ENCODE data around the gene MOB3A.

The MOB3A gene

DNA sequence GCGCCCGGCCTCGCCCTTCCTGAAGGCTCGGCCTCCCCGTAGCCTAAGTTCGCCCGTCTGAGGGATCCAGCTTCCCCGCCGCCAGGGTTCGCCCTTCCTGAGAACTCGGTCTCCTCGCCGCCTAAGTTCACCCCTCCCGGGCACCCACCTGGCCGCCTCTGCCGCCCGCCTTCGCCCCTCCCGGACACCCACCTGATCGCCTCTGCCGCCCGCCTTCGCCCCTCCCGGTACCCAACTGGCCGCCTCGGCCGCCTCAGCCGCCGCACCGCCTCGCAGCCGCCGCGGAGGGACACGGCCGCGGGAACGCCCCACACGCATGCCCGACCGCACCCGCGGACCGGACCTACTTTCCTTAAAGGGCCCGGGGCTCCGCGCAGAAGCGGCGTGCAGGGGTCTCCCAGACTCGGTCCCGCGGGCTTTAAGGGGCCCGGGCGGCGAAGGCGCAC, at the start of gene MOB3A:
Gene MOB3A (minus strand): TSS at position 293 of the 446 bp plus-strand sequence. CDS start 17,766 bp downstream, outside the sequence.
- peak; percentile 90 for DNase-seq
- H3K9me3 ChIP-seq (ENCODE audit: severe bottlenecking): no peaks in the 10 kb centered on the region
- TF ChIP-seq, protein P1, sequence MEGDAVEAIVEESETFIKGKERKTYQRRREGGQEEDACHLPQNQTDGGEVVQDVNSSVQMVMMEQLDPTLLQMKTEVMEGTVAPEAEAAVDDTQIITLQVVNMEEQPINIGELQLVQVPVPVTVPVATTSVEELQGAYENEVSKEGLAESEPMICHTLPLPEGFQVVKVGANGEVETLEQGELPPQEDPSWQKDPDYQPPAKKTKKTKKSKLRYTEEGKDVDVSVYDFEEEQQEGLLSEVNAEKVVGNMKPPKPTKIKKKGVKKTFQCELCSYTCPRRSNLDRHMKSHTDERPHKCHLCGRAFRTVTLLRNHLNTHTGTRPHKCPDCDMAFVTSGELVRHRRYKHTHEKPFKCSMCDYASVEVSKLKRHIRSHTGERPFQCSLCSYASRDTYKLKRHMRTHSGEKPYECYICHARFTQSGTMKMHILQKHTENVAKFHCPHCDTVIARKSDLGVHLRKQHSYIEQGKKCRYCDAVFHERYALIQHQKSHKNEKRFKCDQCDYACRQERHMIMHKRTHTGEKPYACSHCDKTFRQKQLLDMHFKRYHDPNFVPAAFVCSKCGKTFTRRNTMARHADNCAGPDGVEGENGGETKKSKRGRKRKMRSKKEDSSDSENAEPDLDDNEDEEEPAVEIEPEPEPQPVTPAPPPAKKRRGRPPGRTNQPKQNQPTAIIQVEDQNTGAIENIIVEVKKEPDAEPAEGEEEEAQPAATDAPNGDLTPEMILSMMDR (IDR thresholded peaks at IDR 0.05; ENCODE audit: low read depth, low read length): peak; percentile 58
- H3K4me3 ChIP-seq (ENCODE audit: low read depth, low read length): peak within 1 kb of the TSS; percentile 69
- H3K27me3 ChIP-seq (ENCODE audit: insufficient read depth, low read depth, severe bottlenecking): no peaks in the 10 kb centered on the region
- peak within 1 kb of the TSS; percentile 94 for H3K27ac ChIP-seq
- peaks cover 18% of the 10 kb centered on the region for H3K36me3 ChIP-seq

- Histone ChIP-seq H3K27ac (no peak overlapping the region), H3K27me3 (ENCODE audit: insufficient read depth, low read depth, severe bottlenecking) (no peaks in the 10 kb centered on the region), H3K4me3 (ENCODE audit: low read depth, low read length) (no peak overlapping the region), H3K36me3 (peaks cover 35% of the 10 kb centered on the region), H3K9me3 (ENCODE audit: severe bottlenecking) (no peaks in the 10 kb centered on the region)
- no peak for DNase-seq
- TF ChIP-seq, protein P1 (IDR thresholded peaks at IDR 0.05; ENCODE audit: low read depth, low read length): no peak
Measured at GRCh38 chr19:2145831-2146241, 49.7 kb upstream of the MOB3A start.

- TF ChIP-seq, protein P1 (IDR thresholded peaks at IDR 0.05; ENCODE audit: low read depth, low read length): no peak
- H3K9me3 ChIP-seq (ENCODE audit: severe bottlenecking): no peaks in the 10 kb centered on the region
- no peak overlapping the region for H3K4me3 ChIP-seq (ENCODE audit: low read depth, low read length)
- H3K27me3 ChIP-seq (ENCODE audit: insufficient read depth, low read depth, severe bottlenecking): no peaks in the 10 kb centered on the region
- H3K36me3 ChIP-seq: peaks cover 24% of the 10 kb centered on the region
- no peak for DNase-seq
- no peak overlapping the region for H3K27ac ChIP-seq
Measured at GRCh38 chr19:2144190-2144589, 48.1 kb upstream of the MOB3A start.

DNA sequence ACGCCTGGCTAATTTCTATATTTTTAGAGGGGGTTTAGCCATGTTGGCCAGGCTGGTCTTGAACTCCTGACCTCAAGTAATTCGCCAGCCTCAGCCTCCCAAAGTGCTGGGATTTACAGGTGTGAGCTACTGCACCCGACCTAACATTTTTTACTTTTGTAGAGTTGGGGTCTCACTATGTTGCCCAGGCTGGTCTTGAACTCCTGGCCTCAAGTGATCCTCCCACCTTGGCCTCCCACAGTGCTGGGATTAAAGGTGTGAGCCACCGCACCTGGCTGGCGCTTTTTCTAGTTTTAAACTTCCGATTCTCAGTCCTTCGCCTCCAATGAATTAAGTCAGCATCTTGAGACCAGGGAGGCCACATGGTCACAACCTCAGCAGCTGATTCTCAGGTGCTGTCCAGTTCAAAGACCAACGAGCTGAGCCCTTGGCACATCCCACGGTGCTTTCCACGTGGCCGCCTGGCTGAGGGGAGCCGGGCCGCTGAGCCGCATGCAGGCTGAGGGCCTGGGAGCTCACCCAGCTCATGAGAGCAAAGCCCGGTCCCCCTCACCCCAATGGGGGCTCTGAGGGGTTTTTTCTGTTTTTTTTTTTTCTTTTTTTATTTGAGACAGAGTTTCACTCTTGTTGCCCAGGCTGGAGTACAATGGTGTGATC, 46.2 kb upstream of the MOB3A start:
- H3K27ac ChIP-seq: no peak overlapping the region
- TF ChIP-seq, protein P1 (IDR thresholded peaks at IDR 0.05; ENCODE audit: low read depth, low read length): no peak
- H3K4me3 ChIP-seq (ENCODE audit: low read depth, low read length): no peak overlapping the region
- H3K9me3 ChIP-seq (ENCODE audit: severe bottlenecking): no peaks in the 10 kb centered on the region
- DNase-seq: no peak
- peaks cover 27% of the 10 kb centered on the region for H3K36me3 ChIP-seq
- no peaks in the 10 kb centered on the region for H3K27me3 ChIP-seq (ENCODE audit: insufficient read depth, low read depth, severe bottlenecking)

DNA sequence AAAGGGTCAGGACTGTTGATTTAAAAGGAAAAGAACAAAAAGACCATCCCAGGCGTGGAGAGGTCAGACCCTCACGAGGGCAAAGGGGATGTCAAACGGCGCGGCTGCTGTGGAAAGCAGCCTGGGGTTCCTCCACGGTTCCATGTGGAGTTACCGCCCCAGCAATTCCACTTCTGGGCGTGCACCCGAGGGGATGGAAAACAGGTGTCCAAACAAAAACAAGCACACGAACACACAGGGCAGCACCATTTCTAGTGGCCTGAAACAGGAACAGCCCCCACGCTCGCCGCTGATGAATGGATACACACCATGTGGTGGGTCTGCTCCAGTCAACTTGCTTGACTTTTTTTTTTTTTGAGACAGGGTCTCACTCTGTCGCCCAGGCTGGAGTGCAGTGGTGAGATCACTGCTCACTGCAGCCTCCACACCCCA, 44.0 kb upstream of the MOB3A start:
- Histone ChIP-seq H3K27me3 (ENCODE audit: insufficient read depth, low read depth, severe bottlenecking) (no peaks in the 10 kb centered on the region), H3K4me3 (ENCODE audit: low read depth, low read length) (no peak overlapping the region), H3K9me3 (ENCODE audit: severe bottlenecking) (no peaks in the 10 kb centered on the region), H3K27ac (no peak overlapping the region), H3K36me3 (peaks cover 30% of the 10 kb centered on the region)
- TF ChIP-seq, protein P1 (IDR thresholded peaks at IDR 0.05; ENCODE audit: low read depth, low read length): no peak
- no peak for DNase-seq

Data from WERI-Rb-1 (cell line).